K562 (cell line): ENCODE measurements around the gene CDCA7L.

ENCODE experiments used
- EGR1 ChIP-seq: fragments of 450-650 bp; conservative IDR thresholded peaks from 2 replicates; pipeline ENCODE4 v1.6.1; 2017; ENCODE audit warnings: mild to moderate bottlenecking
- TAF15 ChIP-seq: fragments of 200-400 bp; formaldehyde crosslinking; IDR thresholded peaks from 2 replicates; pipeline ENCODE4 v1.6.1; 2017; ENCODE audit warnings: mild to moderate bottlenecking, low read depth, low read length, moderate library complexity
- TARDBP ChIP-seq: fragments of 450-650 bp; IDR thresholded peaks from 2 replicates; pipeline ENCODE4 v1.6.1; 2016
- TBP ChIP-seq: optimal IDR thresholded peaks from 2 replicates; pipeline ENCODE3; 2011; ENCODE audit warnings: low read depth, low read length, improper control_type of control experiment

DNA sequence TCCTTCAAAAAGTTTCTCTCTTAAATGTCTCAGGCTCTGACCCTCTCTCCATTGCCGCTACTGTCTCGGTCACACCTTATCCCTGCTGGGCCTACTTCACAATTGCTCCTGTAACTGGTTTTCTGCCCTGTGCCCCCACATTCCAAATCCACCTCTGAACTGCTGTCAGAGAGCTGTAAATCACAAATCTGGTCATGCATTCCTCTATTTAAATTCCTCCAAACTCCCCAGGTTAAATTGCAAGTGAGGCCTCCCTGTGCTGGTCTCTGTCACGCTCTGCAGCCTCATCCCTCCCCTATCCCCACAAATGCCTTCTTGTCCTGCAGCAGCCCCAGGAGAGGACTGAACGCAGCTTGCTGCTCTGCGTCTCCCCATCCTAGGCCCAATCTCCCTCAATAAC lies 40.4 kb upstream of the CDCA7L start:
- TF ChIP-seq EGR1 (no peak), TARDBP (no peak), TBP (no peak), TAF15 (no peak)
